IMR-90 (cell line): ENCODE data around the gene PDGFRA. TPM values are rescaled to one million over a fixed set of nuclear protein-coding genes. Genes with fewer than 3 reads are reported as not detected.

Source experiments
- ATAC-seq: fragments of 200-7000 bp; cut with Tn5 transposase; 2 replicates; pipeline ENCODE4 v1.9.1; 2020; ENCODE audit warnings: low read depth, mild to moderate bottlenecking, moderate library complexity
- BruUV-seq: library from RNA; stranded (reverse); fragments of 400-500 nt; replicated peaks from 2 replicates; lab custom pipeline; 2021; lab: Mats Ljungman, UMichigan
- CTCF ChIA-PET: fragments of 300-600 bp; formaldehyde crosslinking; extraction: SDS; loops from one replicate; lab custom pipeline; 2021; ENCODE audit warnings: antibody characterized with exemption; lab: Yijun Ruan, JAX
- POLR2A ChIA-PET: fragments of 300-600 bp; sonication (Branson Sonifier 250); formaldehyde crosslinking; loops from one replicate; lab custom pipeline; 2022; ENCODE audit warnings: antibody characterized with exemption; ENCODE audit not compliant: unreplicated experiment; lab: Charles Lee
- DNase-seq: peaks from one replicate; pipeline ENCODE4 v3.0.0; 2013
- H2AFZ ChIP-seq: replicated peaks from 2 replicates; pipeline ENCODE3; 2013; ENCODE audit warnings: low read length, mild to moderate bottlenecking; ENCODE audit not compliant: poor library complexity
- H2AK5ac ChIP-seq: 2 replicates; pipeline ENCODE4 v1.6.1; 2013; ENCODE audit warnings: low read depth, low read length, inconsistent platforms
- H2AK9ac ChIP-seq: replicated peaks from 2 replicates; pipeline ENCODE3; 2013; ENCODE audit warnings: mild to moderate bottlenecking, low read depth, low read length, moderate library complexity; ENCODE audit not compliant: poor library complexity
- H2BK120ac ChIP-seq: 2 replicates; pipeline ENCODE4 v1.6.1; 2013; ENCODE audit warnings: low read depth, low read length, inconsistent platforms
- H2BK15ac ChIP-seq: 3 replicates; pipeline ENCODE4 v1.6.1; 2013; ENCODE audit warnings: low read depth, low read length, inconsistent platforms
- H2BK20ac ChIP-seq: 2 replicates; pipeline ENCODE4 v1.6.1; 2013; ENCODE audit warnings: low read depth, mild to moderate bottlenecking, inconsistent platforms, low read length, moderate library complexity
- H2BK5ac ChIP-seq: 2 replicates; pipeline ENCODE4 v1.6.1; 2013; ENCODE audit warnings: mild to moderate bottlenecking, low read depth, low read length, inconsistent platforms; ENCODE audit not compliant: poor library complexity, severe bottlenecking
- H3K14ac ChIP-seq: replicated peaks from 2 replicates; pipeline ENCODE4 v1.6.1; 2013; ENCODE audit warnings: low read depth, low read length, inconsistent platforms
- H3K18ac ChIP-seq: 2 replicates; pipeline ENCODE4 v1.6.1; 2013; ENCODE audit warnings: low read depth, low read length, control low read depth
- H3K23ac ChIP-seq: 2 replicates; pipeline ENCODE4 v1.6.1; 2013; ENCODE audit warnings: low read depth, low read length, inconsistent platforms
- H3K27ac ChIP-seq: 2 replicates; pipeline ENCODE4 v1.5.1; 2013; ENCODE audit warnings: mild to moderate bottlenecking, control low read depth, low read length; ENCODE audit not compliant: insufficient read depth
- H3K27me3 ChIP-seq: 2 replicates; pipeline ENCODE4 v1.6.1; 2013; ENCODE audit warnings: low read length; ENCODE audit not compliant: control insufficient read depth, insufficient read depth
- H3K36me3 ChIP-seq: 2 replicates; pipeline ENCODE4 v1.6.1; 2013; ENCODE audit warnings: low read length, mixed read lengths; ENCODE audit not compliant: control insufficient read depth, insufficient read depth
- H3K4ac ChIP-seq: 2 replicates; pipeline ENCODE4 v1.6.1; 2013; ENCODE audit warnings: low read depth, low read length, inconsistent platforms
- H3K4me1 ChIP-seq: 2 replicates; pipeline ENCODE4 v1.6.1; 2013; ENCODE audit warnings: low read length, mixed read lengths; ENCODE audit not compliant: control insufficient read depth, insufficient read depth
- H3K4me2 ChIP-seq: 2 replicates; pipeline ENCODE4 v1.6.1; 2013; ENCODE audit warnings: low read depth, mild to moderate bottlenecking, control low read depth, low read length, moderate library complexity
- H3K4me3 ChIP-seq: 2 replicates; pipeline ENCODE4 v1.5.1; 2013; ENCODE audit warnings: low read depth, mild to moderate bottlenecking, control low read depth, low read length, moderate library complexity; ENCODE audit not compliant: insufficient read depth
- H3K56ac ChIP-seq: 2 replicates; pipeline ENCODE4 v1.6.1; 2013; ENCODE audit warnings: low read length, inconsistent platforms; ENCODE audit not compliant: insufficient read depth; ENCODE audit errors: extremely low read depth
- H3K79me1 ChIP-seq, 2 experiments: 2 replicates each; pipeline ENCODE4 v1.6.1; 2013; ENCODE audit warnings: low read length in 2 of 2, inconsistent platforms in 1 of 2, low read depth in 1 of 2
- H3K9ac ChIP-seq: 2 replicates; pipeline ENCODE4 v1.6.1; 2013; ENCODE audit warnings: low read depth, low read length, control low read depth
- H3K9me1 ChIP-seq: 2 replicates; pipeline ENCODE4 v1.6.1; 2013; ENCODE audit warnings: low read length, inconsistent platforms; ENCODE audit not compliant: insufficient read depth
- H3K9me3 ChIP-seq: 2 replicates; pipeline ENCODE4 v1.6.1; 2013; ENCODE audit warnings: low read length; ENCODE audit not compliant: control insufficient read depth, insufficient read depth
- H4K20me1 ChIP-seq: 2 replicates; pipeline ENCODE4 v1.6.1; 2013; ENCODE audit warnings: low read length, inconsistent platforms; ENCODE audit not compliant: insufficient read depth
- H4K5ac ChIP-seq: 2 replicates; pipeline ENCODE4 v1.6.1; 2013; ENCODE audit warnings: mild to moderate bottlenecking, low read depth, low read length, control low read depth
- H4K8ac ChIP-seq, 2 experiments: 2 replicates each; pipeline ENCODE4 v1.6.1; 2013; ENCODE audit warnings: low read depth in 2 of 2, low read length in 2 of 2, control low read depth in 1 of 2, inconsistent platforms in 1 of 2
- H4K91ac ChIP-seq: 2 replicates; pipeline ENCODE4 v1.6.1; 2013; ENCODE audit warnings: low read depth, low read length, inconsistent platforms; ENCODE audit not compliant: insufficient read depth
- BHLHE40 ChIP-seq: fragments of 150-350 bp; IDR thresholded peaks from 2 replicates; pipeline ENCODE4 v1.6.1; 2016; ENCODE audit warnings: mild to moderate bottlenecking, low read depth, low read length
- ELK1 ChIP-seq: fragments of 150-350 bp; IDR thresholded peaks from 2 replicates; pipeline ENCODE4 v1.6.1; 2016; ENCODE audit warnings: low read depth, mild to moderate bottlenecking, low read length, moderate library complexity, borderline replicate concordance
- MAFK ChIP-seq: IDR thresholded peaks from 2 replicates; pipeline ENCODE4 v1.6.1; 2012; ENCODE audit warnings: low read depth, low read length, improper control_type of control experiment
- RAD21 ChIP-seq: IDR thresholded peaks from 2 replicates; pipeline ENCODE4 v1.6.1; 2012; ENCODE audit warnings: low read length, improper control_type of control experiment
- SMC3 ChIP-seq: fragments of 150-350 bp; IDR thresholded peaks from 2 replicates; pipeline ENCODE4 v1.6.1; 2016; ENCODE audit warnings: low read depth, mild to moderate bottlenecking, antibody characterized with exemption, low read length, moderate library complexity
- WGBS, 2 experiments: methylation state at CpG; one replicate each; pipeline versions ENCODE4 v1.1.5 to v1.1.7; 2013; ENCODE audit warnings: missing lambda C conversion rate in 2 of 2; ENCODE audit not compliant: insufficient read length in 1 of 2; ENCODE audit errors: extremely low coverage in 2 of 2; 5-methylcytosine and 5-hydroxymethylcytosine counted together
- dilution Hi-C: fragments of 300-500 bp; cut with HindIII; formaldehyde crosslinking; loops from one replicate; pipeline ENCODE4 v1.14.3; 2018; ENCODE audit warnings: low sequenced_read_pairs; ENCODE audit not compliant: unreplicated experiment
- in situ Hi-C: fragments of 300-500 bp; cut with MboI; formaldehyde crosslinking; loops from 3 replicates; pipeline ENCODE4 v1.14.3; 2019; ENCODE audit warnings: low sequenced_read_pairs, inconsistent platforms, mixed read lengths
- intact Hi-C: fragments of 100-400 bp; cut with micrococcal nuclease; formaldehyde crosslinking; loops from 2 replicates; pipeline ENCODE4 v1.10.0; 2022
- polyA plus RNA-seq, 3 experiments: library from polyadenylated mRNA; depleted of rRNA; stranded (reverse); fragments of >200 nt; gene quantifications; 2 replicates each; pipeline ENCODE4 v1.2.3, GENCODE V29; 2012; ENCODE audit warnings: low replicate concordance in 1 of 3
- total RNA-seq: library from RNA; depleted of rRNA; stranded (reverse); fragments of >200 nt; gene quantifications from 2 replicates; pipeline ENCODE4 v1.2.3, GENCODE V29; 2012

The PDGFRA gene
- total and polyA plus RNA-seq, 2 of the 4 experiments (the other 2 are of a cell fraction): 60.8 to 168 TPM

GRCh38 chr4:54215379-54216077 lies 13.6 kb upstream of the PDGFRA start:
- intact Hi-C loops: loop anchor here (5.0 kb wide), 1 partner anchor 208 kb away; no protein-coding TSS in a partner anchor
- H3K4ac ChIP-seq: no peak overlapping the region
- H2AFZ ChIP-seq: no peak overlapping the region
- BruUV-seq: no TSS peak
- CTCF ChIA-PET: interaction anchor here (0.7 kb wide), 1 partner anchor 658 kb away, joined by 3 read pairs; no protein-coding TSS in a partner anchor
- H3K27ac ChIP-seq: no peak overlapping the region
- H3K36me3 ChIP-seq: no peaks in the 10 kb centered on the region
- POLR2A ChIA-PET: interaction anchor here (0.6 kb wide), 1 partner anchor 506 kb away, joined by 3 read pairs; no protein-coding TSS in a partner anchor
- H3K23ac ChIP-seq: no peak overlapping the region
- H2AK9ac ChIP-seq: no peak overlapping the region
- no peak overlapping the region for H3K4me2 ChIP-seq
- H3K18ac ChIP-seq: no peak overlapping the region
- H3K9ac ChIP-seq: no peak overlapping the region
- H4K5ac ChIP-seq: no peak overlapping the region
- no peaks in the 10 kb centered on the region for H3K9me3 ChIP-seq
- peak overlapping the region; percentile 22; the same call in 1 of the 2 replicates for H2BK120ac ChIP-seq
- no peak overlapping the region for H2BK15ac ChIP-seq
- no peak overlapping the region for H4K91ac ChIP-seq
- no peak overlapping the region; the same call in 1 of the 2 replicates for H2AK5ac ChIP-seq
- H3K9me1 ChIP-seq: no peaks in the 10 kb centered on the region
- peaks cover 3% of the 10 kb centered on the region for H3K4me1 ChIP-seq
- H3K14ac ChIP-seq: 0 out of 2 replicates have a peak overlapping the region, but pooled peaks have one; percentile 12
- dilution Hi-C loops: no loop called here
- ATAC-seq (no peak), DNase-seq (no peak)
- no CpG with 5 or more reads among the region's 4 CpGs for WGBS, 2 experiments
- TF ChIP-seq SMC3 (no peak), BHLHE40 (no peak), MAFK (no peak), RAD21 (no peak), ELK1 (no peak)
- in situ Hi-C loops: loop anchor here (10.0 kb wide), 1 partner anchor 151 kb away; the partner anchor contains the start of gene CHIC2
- H3K56ac ChIP-seq: no peak overlapping the region
- H3K4me3 ChIP-seq: no peak overlapping the region
- no peak overlapping the region for H2BK5ac ChIP-seq
- no peaks in the 10 kb centered on the region for H4K20me1 ChIP-seq
- H2BK20ac ChIP-seq: no peak overlapping the region
- peaks cover 0 to 3% of the 10 kb centered on the region in 2 experiments; a peak in 1 of 4 replicates for H3K79me1 ChIP-seq
- no peak overlapping the region for H4K8ac ChIP-seq
- no peaks in the 10 kb centered on the region for H3K27me3 ChIP-seq
